Measurements from ENCODE around the gene ZDHHC16. TPM values are rescaled to one million over a fixed set of nuclear protein-coding genes. Genes with fewer than 3 reads are reported as not detected.

The ZDHHC16 gene
- polyA plus RNA-seq, 1 donor (not counting 4 experiments of a cell fraction or from before 2014, with no cell fraction given): 67.8 TPM

DNA sequence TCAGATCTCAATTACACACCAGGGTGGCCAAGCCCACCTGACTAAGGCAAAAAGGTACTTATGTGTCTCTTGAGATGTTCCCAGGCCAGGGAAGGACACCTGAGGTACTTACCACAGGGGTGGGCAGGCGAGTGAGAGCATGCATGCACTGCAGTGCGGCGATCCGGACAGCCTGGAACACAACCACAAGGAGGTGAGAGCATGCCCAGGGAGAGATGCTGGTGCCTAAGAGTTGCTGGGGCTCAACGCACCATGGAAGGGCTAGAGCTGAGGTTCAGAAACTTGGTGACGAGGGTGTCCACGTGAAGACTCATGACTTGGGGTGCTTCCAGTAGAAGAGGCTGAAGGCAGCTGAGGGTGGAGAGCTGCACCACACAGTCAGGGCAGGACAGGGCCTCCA is 13.1 kb downstream of the ZDHHC16 start:
- Histone ChIP-seq H4K20me1 (ENCODE audit: control insufficient read depth, extremely low read depth, insufficient read depth, low read length) (no peaks in the 10 kb centered on the region), H3K4me3 (ENCODE audit: control insufficient read depth in 2 of 3, extremely low read depth in 1 of 3, insufficient read depth in 2 of 3, low read depth in 1 of 3, low read length in 3 of 3) (no peak overlapping the region), H3K4me2 (ENCODE audit: control insufficient read depth, extremely low read depth, insufficient read depth, low read depth, low read length) (no peak overlapping the region), H2AFZ (ENCODE audit: control insufficient read depth, low read length) (no peak overlapping the region), H3K27ac (ENCODE audit: control insufficient read depth, insufficient read depth, low read length) (no peak overlapping the region), H3K9me1 (ENCODE audit: control insufficient read depth, extremely low read depth, insufficient read depth, low read length) (no peaks in the 10 kb centered on the region), H3K79me2 (ENCODE audit: control insufficient read depth, insufficient read depth, low read length) (no peaks in the 10 kb centered on the region), H3K4me1 (ENCODE audit: control insufficient read depth, extremely low read depth, insufficient read depth, low read length) (peaks cover 5% of the 10 kb centered on the region), H3K9me3 (ENCODE audit: control insufficient read depth, low read depth, low read length) (no peaks in the 10 kb centered on the region), H3K9ac (ENCODE audit: control insufficient read depth, extremely low read depth, insufficient read depth, low read length) (no peak overlapping the region), H3K27me3 (ENCODE audit: control insufficient read depth, extremely low read depth, insufficient read depth, low read length) (no peaks in the 10 kb centered on the region), H3K36me3 (ENCODE audit: control insufficient read depth in 2 of 2, extremely low read depth in 1 of 2, insufficient read depth in 2 of 2, low read length in 2 of 2) (peaks cover 60 to 65% of the 10 kb centered on the region in 2 experiments)
- no peak for DNase-seq (ENCODE audit: low read depth, low spot score)
- FAIRE-seq: no peak
- dilution Hi-C loops (cut with MboI; ENCODE audit: extremely low pct_ligation_motif_present, low sequenced_read_pairs): no loop called here
- TF ChIP-seq EZH2 (IDR thresholded peaks at IDR 0.05; ENCODE audit: low read length) (no peak), CTCF (optimal IDR thresholded peaks at IDR 0.05 in 1 of 3, IDR thresholded peaks at IDR 0.05 in 1 of 3, conservative IDR thresholded peaks at IDR 0.05 in 1 of 3; ENCODE audit: extremely low read depth in 1 of 3, insufficient read depth in 2 of 3, low read length in 3 of 3) (no peak)

- Histone ChIP-seq H4K20me1 (ENCODE audit: control insufficient read depth, extremely low read depth, insufficient read depth, low read length) (no peaks in the 10 kb centered on the region), H3K9me3 (ENCODE audit: control insufficient read depth, low read depth, low read length) (no peaks in the 10 kb centered on the region), H3K4me2 (ENCODE audit: control insufficient read depth, extremely low read depth, insufficient read depth, low read depth, low read length) (no peak overlapping the region), H3K79me2 (ENCODE audit: control insufficient read depth, insufficient read depth, low read length) (no peaks in the 10 kb centered on the region), H3K4me1 (ENCODE audit: control insufficient read depth, extremely low read depth, insufficient read depth, low read length) (peaks cover 7% of the 10 kb centered on the region), H3K36me3 (ENCODE audit: control insufficient read depth in 2 of 2, extremely low read depth in 1 of 2, insufficient read depth in 2 of 2, low read length in 2 of 2) (peaks cover 61 to 69% of the 10 kb centered on the region in 2 experiments), H3K27ac (ENCODE audit: control insufficient read depth, insufficient read depth, low read length) (no peak overlapping the region), H3K27me3 (ENCODE audit: control insufficient read depth, extremely low read depth, insufficient read depth, low read length) (no peaks in the 10 kb centered on the region), H3K9ac (ENCODE audit: control insufficient read depth, extremely low read depth, insufficient read depth, low read length) (no peak overlapping the region), H2AFZ (ENCODE audit: control insufficient read depth, low read length) (no peak overlapping the region), H3K4me3 (ENCODE audit: control insufficient read depth in 2 of 3, extremely low read depth in 1 of 3, insufficient read depth in 2 of 3, low read depth in 1 of 3, low read length in 3 of 3) (no peak overlapping the region), H3K9me1 (ENCODE audit: control insufficient read depth, extremely low read depth, insufficient read depth, low read length) (no peaks in the 10 kb centered on the region)
- TF ChIP-seq CTCF (optimal IDR thresholded peaks at IDR 0.05 in 1 of 3, IDR thresholded peaks at IDR 0.05 in 1 of 3, conservative IDR thresholded peaks at IDR 0.05 in 1 of 3; ENCODE audit: extremely low read depth in 1 of 3, insufficient read depth in 2 of 3, low read length in 3 of 3) (no peak), EZH2 (IDR thresholded peaks at IDR 0.05; ENCODE audit: low read length) (no peak)
- DNase-seq (ENCODE audit: low read depth, low spot score) (no peak), FAIRE-seq (no peak)
- dilution Hi-C loops (cut with MboI; ENCODE audit: extremely low pct_ligation_motif_present, low sequenced_read_pairs): no loop called here
Observed at GRCh38 chr10:97459933-97460332, 14.0 kb downstream of the ZDHHC16 start.
